H1 (cell line): ENCODE data around the gene SPDEF. TPM values are rescaled to one million over a fixed set of nuclear protein-coding genes. Genes with fewer than 3 reads are reported as not detected.

Experiments used
- ATF3 ChIP-seq: IDR thresholded peaks from 2 replicates; pipeline ENCODE4 v1.6.1; 2011; ENCODE audit warnings: low read depth, mild to moderate bottlenecking, low read length; ENCODE audit not compliant: insufficient read depth
- CHD7 ChIP-seq: fragments of 300-600 bp; sonication (generic); IDR thresholded peaks from 2 replicates; pipeline ENCODE4 v1.7.1; 2012; ENCODE audit warnings: low read length, moderate library complexity, mild to moderate bottlenecking, inconsistent platforms; ENCODE audit not compliant: insufficient replicate concordance
- CTBP2 ChIP-seq: IDR thresholded peaks from 2 replicates; pipeline ENCODE4 v1.7.0; 2011; ENCODE audit warnings: borderline replicate concordance, mild to moderate bottlenecking, moderate library complexity, mixed read lengths, low read length; ENCODE audit not compliant: insufficient read depth, insufficient read length
- HDAC2 ChIP-seq, 2 experiments: fragments of 300-600 bp in 1 of 2; sonication (generic) in 1 of 2; IDR thresholded peaks; 2 replicates each; pipeline ENCODE4 v1.6.1; 2011 to 2012; ENCODE audit warnings: low read depth in 2 of 2, low read length in 2 of 2, mild to moderate bottlenecking in 2 of 2, moderate library complexity in 2 of 2, borderline replicate concordance in 1 of 2, inconsistent platforms in 1 of 2
- JUN ChIP-seq: IDR thresholded peaks from 2 replicates; pipeline ENCODE4 v1.6.1; 2011; ENCODE audit warnings: low read depth, mild to moderate bottlenecking, improper control_type of control experiment, low read length
- SIX5 ChIP-seq: IDR thresholded peaks from 2 replicates; pipeline ENCODE4 v1.6.1; 2011; ENCODE audit warnings: mild to moderate bottlenecking, low read depth, low read length
- SP2 ChIP-seq: IDR thresholded peaks from 2 replicates; pipeline ENCODE4 v1.6.1; 2012; ENCODE audit warnings: mild to moderate bottlenecking, low read length, inconsistent platforms
- polyA plus RNA-seq, 7 experiments: library from polyadenylated mRNA; depleted of rRNA in 3 of 7; stranded (reverse) in 5 of 7; unstranded in 2 of 7; fragments of >200 nt in 5 of 7; fragments of 200-250 nt in 2 of 7; gene quantifications; 1 replicate in 5 of 7; 2 replicates in 1 of 7; 4 replicates in 1 of 7; pipeline versions ENCODE4 v1.2.1 to v1.2.3, GENCODE V29; 2011 to 2013; ENCODE audit warnings: missing spikeins in 2 of 7, mixed read lengths in 2 of 7
- total RNA-seq: library from RNA; stranded (reverse); fragmentation: NEBNext Ultra II Directional; extraction: Animal tissue kit (Norgen Biotek cat#: 25700); gene quantifications from 2 replicates; pipeline ENCODE4 v1.2.1, GENCODE V29; 2021

The SPDEF gene
- total and polyA plus RNA-seq, 2 of the 8 experiments (the other 6 are each of a cell fraction or from before 2014, with no cell fraction given) = 0.15 to 0.30 TPM

GRCh38 chr6:34543421-34543820, 12.7 kb downstream of the SPDEF start (continued):
- TF ChIP-seq CTBP2 = no peak
- no peak for TF ChIP-seq CHD7
- no peak for TF ChIP-seq JUN
- no peak for TF ChIP-seq SP2
- no peak for TF ChIP-seq HDAC2 (IDR thresholded peaks at IDR 0.05; ENCODE audit: borderline replicate concordance in 1 of 2, low read depth in 2 of 2, low read length in 2 of 2)
- no peak for TF ChIP-seq ATF3
- TF ChIP-seq SIX5 = no peak
- TF ChIP-seq, all 59 proteins: peak for 0
